Natural killer cell (primary cell): ENCODE measurements around the gene CLPX. TPM values are rescaled to one million over a fixed set of nuclear protein-coding genes. Genes with fewer than 3 reads are reported as not detected.

Source experiments
- ATAC-seq, 3 donors: fragments of 150-1000 bp in 2 of 3; fragments of 200-7000 bp in 1 of 3; cut with Tn5 transposase; 1 replicate in 1 of 3; 2 replicates in 2 of 3; pipeline ENCODE4 v1.10.0; 2021; ENCODE audit warnings: mild to moderate bottlenecking in 2 of 3, moderate library complexity in 2 of 3
- DNase-seq, 2 donors: peaks; one replicate each; pipeline versions ENCODE4 v3.0.0 to v3.0.0-alpha.2; 2013 to 2021; ENCODE audit warnings: mixed read lengths in 1 of 2
- H3K27ac ChIP-seq: one replicate; pipeline ENCODE4 v1.5.1; 2013; ENCODE audit warnings: mild to moderate bottlenecking, low read length
- H3K27me3 ChIP-seq: one replicate; pipeline ENCODE4 v1.6.1; 2013; ENCODE audit warnings: low read length; ENCODE audit not compliant: control insufficient read depth, insufficient read depth
- H3K36me3 ChIP-seq: one replicate; pipeline ENCODE4 v1.6.1; 2013; ENCODE audit warnings: low read length; ENCODE audit not compliant: control insufficient read depth, insufficient read depth
- H3K4me1 ChIP-seq: one replicate; pipeline ENCODE4 v1.6.1; 2013; ENCODE audit warnings: low read length; ENCODE audit not compliant: control insufficient read depth, insufficient read depth
- H3K4me3 ChIP-seq: one replicate; pipeline ENCODE4 v1.5.1; 2013; ENCODE audit warnings: low read length
- H3K9me3 ChIP-seq: one replicate; pipeline ENCODE4 v1.6.1; 2013; ENCODE audit warnings: low read length; ENCODE audit not compliant: control insufficient read depth, insufficient read depth
- H3K27ac Mint-ChIP-seq, 2 donors: one replicate each; pipeline ENCODE4 v1.8.0; 2022; ENCODE audit warnings: mild to moderate bottlenecking in 2 of 2, mixed read lengths in 2 of 2, moderate library complexity in 1 of 2
- H3K27me3 Mint-ChIP-seq, 2 donors: one replicate each; pipeline ENCODE4 v1.8.0; 2022; ENCODE audit warnings: low read depth in 2 of 2, mixed read lengths in 2 of 2
- H3K36me3 Mint-ChIP-seq: one replicate; pipeline ENCODE4 v1.8.0; 2022; ENCODE audit warnings: mixed read lengths
- H3K4me1 Mint-ChIP-seq, 2 donors: one replicate each; pipeline ENCODE4 v1.8.0; 2022; ENCODE audit warnings: mixed read lengths in 2 of 2
- H3K4me3 Mint-ChIP-seq: one replicate; pipeline ENCODE4 v1.8.0; 2022; ENCODE audit warnings: mild to moderate bottlenecking, moderate library complexity, mixed read lengths
- H3K9me3 Mint-ChIP-seq, 2 donors: one replicate each; pipeline ENCODE4 v1.8.0; 2022; ENCODE audit warnings: mixed read lengths in 2 of 2
- WGBS: methylation state at CpG from one replicate; pipeline ENCODE4 v1.1.7; 2013; ENCODE audit warnings: missing lambda C conversion rate; ENCODE audit not compliant: insufficient coverage; 5-methylcytosine and 5-hydroxymethylcytosine counted together
- intact Hi-C: fragments of 100-400 bp; cut with micrococcal nuclease; formaldehyde crosslinking; loops from one replicate; pipeline ENCODE4 v1.14.2; 2022
- total RNA-seq, 4 donors: library from RNA; stranded (reverse); fragments of 120-200 nt in 1 of 4; gene quantifications; one replicate each; pipeline versions ENCODE4 v1.2.3 to v1.2.4, GENCODE V29; 2013 to 2022
- TF ChIP-seq, protein P1 (sequence below): fragments of 200-600 bp; IDR thresholded peaks from one replicate; pipeline ENCODE4 v1.8.0; 2022; ENCODE audit warnings: antibody characterized with exemption

Gene CLPX
- 10 to 100 TPM; 35.4 to 39.9 (median 38.2) TPM for total RNA-seq
- 57.1 TPM for total RNA-seq (2013)

DNA sequence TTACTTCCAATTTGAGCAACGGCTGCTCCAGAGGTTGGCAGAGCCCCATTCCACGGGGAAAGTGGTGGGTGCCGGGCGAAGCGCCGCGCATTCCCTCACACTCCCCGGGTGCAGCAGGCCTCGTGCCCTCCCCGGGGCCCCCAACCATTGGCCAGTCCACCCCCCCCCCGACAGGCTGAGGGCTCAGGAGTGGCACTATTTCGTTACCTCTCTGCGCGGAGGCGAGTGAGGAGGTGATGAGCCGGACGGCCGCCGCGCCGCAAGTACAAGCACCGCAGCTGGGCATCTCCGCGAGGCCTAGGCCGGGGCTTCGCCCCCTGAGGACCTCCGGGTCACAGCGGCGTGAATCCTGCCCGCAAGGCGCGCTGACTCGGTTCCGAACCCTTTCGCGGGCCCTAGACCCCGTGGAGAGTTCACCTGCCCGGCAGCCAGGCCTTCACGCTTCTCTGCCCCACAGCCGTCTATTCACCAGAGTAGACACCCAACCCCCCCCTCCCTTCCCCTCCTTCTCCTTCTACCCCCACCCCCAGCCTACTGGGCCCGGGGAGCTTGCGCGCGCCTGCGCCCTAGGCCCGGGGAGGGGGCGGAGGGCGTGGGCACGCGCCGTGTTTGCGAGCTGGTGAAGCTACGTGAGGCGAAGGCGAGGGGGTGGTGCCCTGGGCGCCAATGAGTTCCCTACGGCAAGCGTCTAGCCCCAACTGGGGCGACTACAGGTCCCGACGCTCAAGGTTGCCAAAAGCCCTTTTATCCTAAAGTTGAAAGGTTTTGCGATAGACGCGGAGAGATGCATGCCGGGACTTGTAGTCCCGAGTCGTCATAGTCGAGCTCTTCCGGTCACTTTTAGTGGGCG lies at the start of gene CLPX:
TSS of gene CLPX (minus strand) at position 475 of the 850 bp plus-strand sequence. CDS start at position 286, 189 bp downstream.
- 0% methylated on average over 70 of the region's 70 CpGs for WGBS

DNA sequence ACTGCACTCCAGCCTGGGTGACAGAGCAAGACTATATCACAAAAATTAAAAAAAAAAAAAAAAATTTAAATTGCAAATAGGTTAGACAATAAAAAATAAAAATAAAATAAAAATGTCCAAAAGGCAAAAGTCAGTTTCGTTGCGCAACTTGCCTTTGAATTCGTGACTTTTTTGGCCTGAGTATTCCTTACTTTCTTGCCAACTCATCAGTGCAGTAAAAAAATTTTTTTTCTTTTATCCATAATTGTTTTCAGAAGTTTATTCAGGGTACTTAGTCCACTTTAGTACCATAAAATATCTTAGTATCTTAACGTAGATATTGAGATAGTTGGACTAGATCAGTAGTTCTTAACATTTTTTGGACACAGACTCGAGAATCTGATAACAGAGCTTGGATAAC lies 48.6 kb upstream of the CLPX start:
- H3K36me3 Mint-ChIP-seq = no peaks in the 10 kb centered on the region
- H3K27me3 Mint-ChIP-seq = no peaks in the 10 kb centered on the region
- TF ChIP-seq, protein P1, sequence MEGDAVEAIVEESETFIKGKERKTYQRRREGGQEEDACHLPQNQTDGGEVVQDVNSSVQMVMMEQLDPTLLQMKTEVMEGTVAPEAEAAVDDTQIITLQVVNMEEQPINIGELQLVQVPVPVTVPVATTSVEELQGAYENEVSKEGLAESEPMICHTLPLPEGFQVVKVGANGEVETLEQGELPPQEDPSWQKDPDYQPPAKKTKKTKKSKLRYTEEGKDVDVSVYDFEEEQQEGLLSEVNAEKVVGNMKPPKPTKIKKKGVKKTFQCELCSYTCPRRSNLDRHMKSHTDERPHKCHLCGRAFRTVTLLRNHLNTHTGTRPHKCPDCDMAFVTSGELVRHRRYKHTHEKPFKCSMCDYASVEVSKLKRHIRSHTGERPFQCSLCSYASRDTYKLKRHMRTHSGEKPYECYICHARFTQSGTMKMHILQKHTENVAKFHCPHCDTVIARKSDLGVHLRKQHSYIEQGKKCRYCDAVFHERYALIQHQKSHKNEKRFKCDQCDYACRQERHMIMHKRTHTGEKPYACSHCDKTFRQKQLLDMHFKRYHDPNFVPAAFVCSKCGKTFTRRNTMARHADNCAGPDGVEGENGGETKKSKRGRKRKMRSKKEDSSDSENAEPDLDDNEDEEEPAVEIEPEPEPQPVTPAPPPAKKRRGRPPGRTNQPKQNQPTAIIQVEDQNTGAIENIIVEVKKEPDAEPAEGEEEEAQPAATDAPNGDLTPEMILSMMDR = no peak
- Histone ChIP-seq H3K4me3 (no peak overlapping the region), H3K36me3 (no peaks in the 10 kb centered on the region), H3K9me3 (no peaks in the 10 kb centered on the region), H3K27me3 (no peaks in the 10 kb centered on the region), H3K4me1 (no peaks in the 10 kb centered on the region), H3K27ac (no peak overlapping the region)
- ATAC-seq (no peak), DNase-seq (no peak)
- H3K9me3 Mint-ChIP-seq = no peaks in the 10 kb centered on the region
- intact Hi-C loops = no loop called here
- H3K4me1 Mint-ChIP-seq = no peaks in the 10 kb centered on the region
- H3K4me3 Mint-ChIP-seq = no peak overlapping the region
- WGBS = 93% methylated on average over 4 of the region's 5 CpGs
- no peak overlapping the region for H3K27ac Mint-ChIP-seq

More for the DNA sequence above, at the start of gene CLPX:
- intact Hi-C loops = loop anchor here (1.0 to 10.0 kb wide), 4 partner anchors 50 to 200 kb away; partner anchors contain the start of genes PARP16, PDCD7 and RNU5B-1
- peak; percentile 88 to 96 (median 91) for ATAC-seq
- DNase-seq = peak; percentile 80 to 97
- Mint-ChIP-seq H3K36me3 (no peaks in the 10 kb centered on the region), H3K27me3 (no peaks in the 10 kb centered on the region), H3K9me3 (no peaks in the 10 kb centered on the region), H3K27ac (peak within 1 kb of the TSS; percentile 91 to 92), H3K4me1 (peaks cover 26 to 31% of the 10 kb centered on the region in 2 donors), H3K4me3 (peak within 1 kb of the TSS; percentile 93)
- peaks cover 24% of the 10 kb centered on the region for H3K4me1 ChIP-seq
- peaks cover under 1% of the 10 kb centered on the region for H3K36me3 ChIP-seq
- H3K9me3 ChIP-seq = no peaks in the 10 kb centered on the region
- peak within 1 kb of the TSS; percentile 76 for H3K27ac ChIP-seq
- H3K4me3 ChIP-seq = peak within 1 kb of the TSS; percentile 68
- no peaks in the 10 kb centered on the region for H3K27me3 ChIP-seq
- TF ChIP-seq, protein P1 = no peak

DNA sequence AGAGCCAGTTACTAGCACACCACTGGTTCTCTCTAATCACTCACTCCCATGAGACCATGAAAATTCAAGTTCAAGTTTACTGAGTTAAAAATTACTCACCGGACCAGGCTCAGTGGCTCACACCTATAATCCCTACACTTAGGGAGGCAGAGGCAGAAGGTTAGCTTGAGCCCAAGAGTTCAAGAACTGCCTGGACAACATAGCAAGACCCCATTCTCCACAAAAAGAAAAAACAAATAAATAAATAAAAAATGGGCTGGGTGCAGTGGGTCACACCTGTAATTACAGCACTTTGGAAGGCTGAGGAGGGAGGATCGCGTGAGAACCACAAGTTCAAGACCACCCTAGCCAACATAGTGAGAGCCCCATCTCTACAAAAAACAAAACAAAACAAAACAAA lies 47.4 kb upstream of the CLPX start:
- Histone ChIP-seq H3K4me3 (no peak overlapping the region), H3K4me1 (no peaks in the 10 kb centered on the region), H3K27me3 (no peaks in the 10 kb centered on the region), H3K9me3 (no peaks in the 10 kb centered on the region), H3K36me3 (no peaks in the 10 kb centered on the region), H3K27ac (no peak overlapping the region)
- Mint-ChIP-seq H3K36me3 (no peaks in the 10 kb centered on the region), H3K4me3 (no peak overlapping the region), H3K27ac (no peak overlapping the region), H3K4me1 (no peaks in the 10 kb centered on the region), H3K9me3 (no peaks in the 10 kb centered on the region), H3K27me3 (no peaks in the 10 kb centered on the region)
- WGBS = 94% methylated on average over 2 of the region's 3 CpGs
- intact Hi-C loops = no loop called here
- TF ChIP-seq, protein P1 = no peak
- no peak for DNase-seq
- ATAC-seq = no peak
